K562 (cell line): ENCODE data around the gene SCAMP5. TPM values are rescaled to one million over a fixed set of nuclear protein-coding genes. Genes with fewer than 3 reads are reported as not detected.
A peak's percentile ranks its signal among the peaks of the same experiment; 100 is the strongest.

Experiments
- CXXC5 ChIP-seq: fragments of 250-450 bp; sonication (Bioruptor Pico); IDR thresholded peaks from 2 replicates; pipeline ENCODE4 v1.8.0; 2022; ENCODE audit warnings: inconsistent platforms, mild to moderate bottlenecking, moderate library complexity
- DNMT1 ChIP-seq: fragments of 450-650 bp; IDR thresholded peaks from 2 replicates; pipeline ENCODE4 v1.6.1; 2016; ENCODE audit warnings: antibody characterized with exemption, mild to moderate bottlenecking
- EHMT2 ChIP-seq: fragments of 450-650 bp; IDR thresholded peaks from 2 replicates; pipeline ENCODE4 v1.6.1; 2018; ENCODE audit warnings: antibody characterized with exemption
- IFI16 ChIP-seq: fragments of 250-450 bp; sonication (Bioruptor Pico); IDR thresholded peaks from 2 replicates; pipeline ENCODE4 v2.1.2; 2022; ENCODE audit warnings: mild to moderate bottlenecking, inconsistent platforms
- JUND ChIP-seq, 2 experiments: IDR thresholded peaks; 2 replicates in 1 of 2; 3 replicates in 1 of 2; pipeline ENCODE4 v1.6.1; 2011; ENCODE audit warnings: borderline replicate concordance in 2 of 2, low read depth in 2 of 2, low read length in 2 of 2, improper control_type of control experiment in 1 of 2, missing biosample characterization in 1 of 2, missing genetic modification characterization in 1 of 2, missing genetic modification reagents in 1 of 2
- MEIS2 ChIP-seq: fragments of 450-650 bp; IDR thresholded peaks from 2 replicates; pipeline ENCODE4 v1.6.1; 2014; ENCODE audit warnings: mild to moderate bottlenecking; ENCODE audit not compliant: partially characterized antibody
- MIER1 ChIP-seq: fragments of 450-650 bp; IDR thresholded peaks from 2 replicates; pipeline ENCODE4 v1.6.1; 2016; ENCODE audit warnings: antibody characterized with exemption, mild to moderate bottlenecking, low read depth
- MNT ChIP-seq, 2 experiments: fragments of 450-650 bp; conservative IDR thresholded peaks; 2 replicates each; pipeline ENCODE4 v1.6.1; 2017; ENCODE audit warnings: mild to moderate bottlenecking in 2 of 2, moderate library complexity in 2 of 2
- NR0B1 ChIP-seq: fragments of 450-650 bp; IDR thresholded peaks from one replicate; pipeline ENCODE4 v1.6.1; 2018; ENCODE audit warnings: mild to moderate bottlenecking, moderate library complexity; ENCODE audit not compliant: partially characterized antibody
- POLR3G ChIP-seq: IDR thresholded peaks from 2 replicates; pipeline ENCODE4 v1.6.1; 2011; ENCODE audit not compliant: insufficient read length, insufficient replicate concordance; ENCODE audit errors: extremely low read depth
- TEAD1 ChIP-seq, 2 experiments: fragments of 450-650 bp in 1 of 2; sonication (generic) in 1 of 2; formaldehyde crosslinking; IDR thresholded peaks; 2 replicates each; pipeline versions ENCODE4 v1.4.0 to v1.8.0; 2020 to 2022; ENCODE audit warnings: mild to moderate bottlenecking in 2 of 2, missing genetic modification reagents in 1 of 2
- ZFX ChIP-seq: sonication (generic); formaldehyde crosslinking; IDR thresholded peaks from 2 replicates; pipeline ENCODE4 v1.8.0; 2022; ENCODE audit warnings: mild to moderate bottlenecking, missing genetic modification reagents, moderate library complexity
- ZKSCAN1 ChIP-seq: fragments of 150-350 bp; IDR thresholded peaks from 2 replicates; pipeline ENCODE4 v1.6.1; 2016; ENCODE audit warnings: low read depth, low read length
- ZNF124 ChIP-seq: sonication (generic); formaldehyde crosslinking; IDR thresholded peaks from 2 replicates; pipeline ENCODE4 v1.8.1; 2022; ENCODE audit warnings: missing genetic modification reagents
- ZNF146 ChIP-seq: IDR thresholded peaks from one replicate; pipeline ENCODE4 v1.6.1; 2018; ENCODE audit warnings: missing compliant biosample characterization; ENCODE audit not compliant: unreplicated experiment
- ZNF232 ChIP-seq: sonication (generic); formaldehyde crosslinking; IDR thresholded peaks from 2 replicates; pipeline ENCODE4 v1.8.0; 2022; ENCODE audit warnings: mild to moderate bottlenecking, missing genetic modification reagents
- ZNF696 ChIP-seq: fragments of 250-450 bp; sonication (Bioruptor Pico); conservative IDR thresholded peaks from 2 replicates; pipeline ENCODE4 v1.4.0; 2020; ENCODE audit warnings: mild to moderate bottlenecking, moderate library complexity
- ZNF77 ChIP-seq: fragments of 250-450 bp; sonication (Bioruptor Pico); IDR thresholded peaks from 2 replicates; pipeline ENCODE4 v1.5.0; 2020
- polyA plus RNA-seq, 8 experiments: library from polyadenylated mRNA; depleted of rRNA in 4 of 8; stranded (reverse) in 5 of 8; unstranded in 3 of 8; fragments of >200 nt; fragmentation: Nextera tagmentation in 2 of 8; fragmentation: Illumina TruSeq in 1 of 8; extraction: Ambion mirVana in 2 of 8; extraction: Trizol in 1 of 8; gene quantifications; 2 replicates each; pipeline versions ENCODE4 v1.2.1 to v1.2.3, GENCODE V29; 2011 to 2014; ENCODE audit warnings: inconsistent platforms in 1 of 8, missing spikeins in 1 of 8
- total RNA-seq, 7 experiments: library from RNA; depleted of rRNA in 6 of 7; stranded (reverse); fragments of >200 nt in 6 of 7; fragmentation: Illumina TruSeq in 2 of 7; extraction: Trizol in 2 of 7; gene quantifications; 2 replicates each; pipeline versions ENCODE4 v1.2.1 to v1.2.3, GENCODE V29; 2011 to 2021; ENCODE audit warnings: low replicate concordance in 1 of 7
- TF ChIP-seq, protein P1 (sequence below): fragments of 450-650 bp; IDR thresholded peaks from 2 replicates; pipeline ENCODE4 v1.6.1; 2016; ENCODE audit warnings: borderline replicate concordance
- TF ChIP-seq, protein P2 (sequence below): sonication (generic); formaldehyde crosslinking; IDR thresholded peaks from 2 replicates; pipeline ENCODE4 v1.8.1; 2022; ENCODE audit warnings: missing genetic modification reagents

SCAMP5 gene
- total and polyA plus RNA-seq, 9 of the 15 experiments (the other 6 are each of a cell fraction or from before 2014, with no cell fraction given), result 0.09 to 0.29 (median 0.19) TPM; not detected in 5

- TF ChIP-seq CXXC5 (peak; percentile 93), MIER1 (no peak), DNMT1 (no peak), ZNF124 (no peak), ZNF146 (CRISPR knock-in tag) (no peak), POLR3G (no peak), ZNF77 (CRISPR knock-in tag) (no peak), ZFX (no peak; the same call in 1 of the 2 replicates), JUND (IDR thresholded peaks at IDR 0.05; ENCODE audit: borderline replicate concordance, low read depth, low read length) (peak; percentile 84), JUND (tag; IDR thresholded peaks at IDR 0.05; ENCODE audit: borderline replicate concordance, low read depth, low read length) (peak; percentile 57; the same call in 2 of the 3 replicates), ZNF696 (CRISPR knock-in tag) (no peak; the same call in 1 of the 2 replicates), ZKSCAN1 (peak; percentile 79), ZNF232 (no peak), MEIS2 (peak; percentile 84), EHMT2 (0 out of 2 replicates have a peak, but pooled peaks have one; percentile 12), MNT (conservative IDR thresholded peaks at IDR 0.05) (peak; percentile 49 to 91), TEAD1 (CRISPR knock-in tag; IDR thresholded peaks at IDR 0.05) (peak; percentile 99), NR0B1 (no peak), IFI16 (CRISPR knock-in tag) (no peak)
- TF ChIP-seq, protein P1, sequence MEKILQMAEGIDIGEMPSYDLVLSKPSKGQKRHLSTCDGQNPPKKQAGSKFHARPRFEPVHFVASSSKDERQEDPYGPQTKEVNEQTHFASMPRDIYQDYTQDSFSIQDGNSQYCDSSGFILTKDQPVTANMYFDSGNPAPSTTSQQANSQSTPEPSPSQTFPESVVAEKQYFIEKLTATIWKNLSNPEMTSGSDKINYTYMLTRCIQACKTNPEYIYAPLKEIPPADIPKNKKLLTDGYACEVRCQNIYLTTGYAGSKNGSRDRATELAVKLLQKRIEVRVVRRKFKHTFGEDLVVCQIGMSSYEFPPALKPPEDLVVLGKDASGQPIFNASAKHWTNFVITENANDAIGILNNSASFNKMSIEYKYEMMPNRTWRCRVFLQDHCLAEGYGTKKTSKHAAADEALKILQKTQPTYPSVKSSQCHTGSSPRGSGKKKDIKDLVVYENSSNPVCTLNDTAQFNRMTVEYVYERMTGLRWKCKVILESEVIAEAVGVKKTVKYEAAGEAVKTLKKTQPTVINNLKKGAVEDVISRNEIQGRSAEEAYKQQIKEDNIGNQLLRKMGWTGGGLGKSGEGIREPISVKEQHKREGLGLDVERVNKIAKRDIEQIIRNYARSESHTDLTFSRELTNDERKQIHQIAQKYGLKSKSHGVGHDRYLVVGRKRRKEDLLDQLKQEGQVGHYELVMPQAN, result 0 out of 2 replicates have a peak, but pooled peaks have one; percentile 57
- TF ChIP-seq, protein P2, sequence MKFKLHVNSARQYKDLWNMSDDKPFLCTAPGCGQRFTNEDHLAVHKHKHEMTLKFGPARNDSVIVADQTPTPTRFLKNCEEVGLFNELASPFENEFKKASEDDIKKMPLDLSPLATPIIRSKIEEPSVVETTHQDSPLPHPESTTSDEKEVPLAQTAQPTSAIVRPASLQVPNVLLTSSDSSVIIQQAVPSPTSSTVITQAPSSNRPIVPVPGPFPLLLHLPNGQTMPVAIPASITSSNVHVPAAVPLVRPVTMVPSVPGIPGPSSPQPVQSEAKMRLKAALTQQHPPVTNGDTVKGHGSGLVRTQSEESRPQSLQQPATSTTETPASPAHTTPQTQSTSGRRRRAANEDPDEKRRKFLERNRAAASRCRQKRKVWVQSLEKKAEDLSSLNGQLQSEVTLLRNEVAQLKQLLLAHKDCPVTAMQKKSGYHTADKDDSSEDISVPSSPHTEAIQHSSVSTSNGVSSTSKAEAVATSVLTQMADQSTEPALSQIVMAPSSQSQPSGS (CRISPR knock-in tag), result no peak
These were observed 70.6 kb downstream of the SCAMP5 start (continued) for GRCh38 chr15:75065851-75066509.
